ENCODE results near the gene CRLF1. TPM values are rescaled to one million over a fixed set of nuclear protein-coding genes. Genes with fewer than 3 reads are reported as not detected.

Gene CRLF1
- total RNA-seq, 1 donor from 2014 or later = 4.5 TPM

DNA sequence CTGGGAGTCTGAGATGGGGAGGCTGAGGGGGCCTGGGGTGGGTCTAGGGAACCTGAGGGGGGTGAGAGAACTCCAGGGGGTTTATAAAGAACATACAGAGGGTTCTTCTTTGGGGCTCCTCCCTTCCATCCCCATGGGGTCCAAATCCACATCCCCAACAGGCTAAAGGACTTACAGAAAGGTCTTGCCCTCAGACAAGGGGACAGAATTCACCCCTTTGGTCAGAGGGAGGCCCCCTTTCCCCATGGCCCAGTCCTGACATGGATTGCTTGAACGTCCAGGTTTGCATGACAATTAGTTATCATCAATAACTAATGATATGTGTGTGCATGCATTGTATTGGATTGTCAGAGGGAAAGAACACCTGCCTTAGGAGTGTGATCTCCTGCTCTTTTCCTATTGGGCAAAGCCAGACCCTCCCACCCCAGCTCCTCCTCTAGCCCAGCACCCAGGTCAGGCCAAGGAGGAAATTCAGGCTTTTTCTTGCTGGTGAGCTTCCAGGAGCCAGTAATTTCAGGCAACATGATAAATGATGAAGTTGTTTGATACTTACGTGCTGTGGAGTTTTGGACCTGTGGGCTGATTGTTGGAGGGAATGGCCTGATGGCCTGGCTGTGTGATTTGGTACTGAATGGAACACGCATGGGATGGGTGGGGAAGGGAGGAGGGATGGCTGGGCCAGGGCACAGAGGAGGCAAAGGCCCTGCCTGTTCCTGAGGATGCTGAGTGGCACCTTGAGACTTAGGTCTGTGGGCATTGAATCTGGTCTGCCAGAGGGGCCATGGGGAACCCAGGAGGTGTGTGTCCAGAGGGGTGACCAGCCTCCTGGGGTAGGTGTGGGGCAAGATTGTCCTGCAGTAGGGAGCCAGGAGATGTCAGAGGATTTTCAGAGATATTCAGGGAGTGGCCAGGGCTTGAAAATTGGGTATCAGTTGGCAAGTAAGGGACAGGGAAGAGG is 31.4 kb upstream of the CRLF1 start:
- DNase-seq (ENCODE audit: low spot score) = no peak
- intact Hi-C loops (cut with DNase I) = loop anchor here (10.0 kb wide), 1 partner anchor 303 kb away; no protein-coding TSS in a partner anchor
- ATAC-seq = no peak

DNA sequence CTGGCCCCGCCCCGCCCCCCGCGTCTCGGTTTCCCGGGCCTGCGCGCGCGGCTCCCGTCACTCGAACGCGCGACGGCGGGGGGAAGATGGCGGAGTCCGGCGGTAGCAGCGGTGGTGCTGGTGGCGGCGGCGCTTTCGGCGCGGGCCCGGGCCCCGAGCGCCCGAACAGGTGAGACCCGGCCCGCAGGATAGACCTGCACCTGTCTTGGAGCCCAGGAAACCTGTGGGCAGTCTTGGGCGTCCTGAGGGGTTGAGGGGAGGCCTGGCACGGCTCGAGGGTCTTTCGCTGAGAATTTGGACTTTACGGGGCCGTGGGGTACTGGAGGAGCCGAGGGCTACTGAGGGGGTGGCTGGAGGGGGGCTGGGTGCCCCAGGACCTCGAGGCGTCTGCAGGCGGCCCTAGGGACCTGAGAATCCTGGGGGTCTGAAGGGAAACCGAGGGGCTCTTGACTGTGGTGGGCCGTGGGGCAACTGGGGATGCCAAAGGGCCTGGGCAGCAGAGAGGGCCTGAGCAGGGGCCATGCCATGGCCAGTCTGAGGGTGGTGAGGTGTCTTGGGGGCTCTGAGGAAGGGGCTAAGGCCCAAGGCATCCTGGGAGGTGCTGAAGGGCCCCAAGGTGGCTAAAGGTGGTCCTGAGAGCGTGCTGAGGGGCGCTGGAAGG is 30.5 kb upstream of the CRLF1 start, which contains the start of gene KLHL26:
Gene KLHL26 (plus strand): TSS at position 60 of the 661 bp plus-strand sequence. CDS start 27 bp downstream, at position 87.
- ATAC-seq = no peak
- intact Hi-C loops (cut with DNase I) = loop anchor here (10.0 kb wide), 1 partner anchor 302 kb away; no protein-coding TSS in a partner anchor

GRCh38 chr19:18636183-18636968 is 29.8 kb upstream of the CRLF1 start:
- DNase-seq (ENCODE audit: low spot score) = peak; percentile 100
- peak; percentile 97 for ATAC-seq
- intact Hi-C loops (cut with DNase I) = loop anchor here (10.0 kb wide), 1 partner anchor 302 kb away; no protein-coding TSS in a partner anchor

More for the DNA sequence above, 30.5 kb upstream of the CRLF1 start, which contains the start of gene KLHL26:
- no peak for DNase-seq (ENCODE audit: low spot score)

DNA sequence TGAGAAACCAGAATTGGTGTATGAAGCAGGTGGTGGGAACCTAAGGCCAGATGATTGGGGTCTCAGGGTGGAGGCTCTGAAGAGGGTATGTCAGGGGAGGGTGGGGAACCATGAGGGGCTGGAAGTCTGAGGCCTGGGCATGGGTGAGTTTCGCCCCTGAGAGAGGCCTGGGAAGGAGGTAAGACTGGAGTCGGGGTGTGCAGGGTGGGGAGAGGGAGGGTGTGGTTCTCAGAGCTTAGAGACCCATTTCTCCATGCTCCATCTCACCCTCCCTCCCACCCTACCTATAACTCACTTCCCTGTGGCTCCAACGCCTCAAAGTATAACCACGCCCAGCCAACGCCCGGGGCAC is 29.2 kb upstream of the CRLF1 start:
- DNase-seq (ENCODE audit: low spot score) (no peak), ATAC-seq (no peak)
- intact Hi-C loops (cut with DNase I) = loop anchor here (10.0 kb wide), 1 partner anchor 301 kb away; no protein-coding TSS in a partner anchor

DNA sequence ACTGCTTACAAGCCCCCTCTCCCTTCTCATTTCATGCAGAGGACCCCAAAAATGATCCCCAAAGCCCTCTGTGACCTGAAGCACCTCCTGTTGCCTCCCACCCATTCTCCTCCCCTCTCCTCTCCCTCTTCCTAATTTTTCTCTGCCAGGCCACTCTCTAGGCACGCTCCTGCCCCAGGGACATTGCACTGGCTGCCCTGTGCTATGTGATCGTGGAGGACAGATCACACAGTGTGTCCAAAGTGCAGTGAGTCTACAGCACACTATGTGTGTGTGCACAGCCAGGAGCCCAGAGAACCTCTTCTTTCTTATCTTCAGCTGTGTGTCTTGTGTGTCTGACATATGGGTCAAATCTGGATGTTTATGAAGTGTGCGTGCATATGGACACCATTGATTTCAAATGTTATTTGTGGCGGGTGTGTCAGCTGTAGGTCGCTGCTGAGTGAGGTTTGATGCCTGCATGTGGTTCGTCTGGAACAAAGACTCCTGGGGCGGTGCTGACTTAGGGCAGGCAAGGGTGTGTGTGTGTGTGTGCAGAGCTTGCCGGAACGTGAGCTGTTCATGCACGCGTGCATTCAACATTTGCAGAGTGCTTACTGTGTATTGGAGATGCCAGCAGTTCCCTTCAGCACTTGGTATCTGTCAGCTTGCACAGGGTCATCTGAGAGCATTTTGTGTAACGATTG is 28.2 kb upstream of the CRLF1 start:
- no peak for ATAC-seq
- intact Hi-C loops (cut with DNase I) = loop anchor here (10.0 kb wide), 1 partner anchor 300 kb away; no protein-coding TSS in a partner anchor
- DNase-seq (ENCODE audit: low spot score) = no peak

DNA sequence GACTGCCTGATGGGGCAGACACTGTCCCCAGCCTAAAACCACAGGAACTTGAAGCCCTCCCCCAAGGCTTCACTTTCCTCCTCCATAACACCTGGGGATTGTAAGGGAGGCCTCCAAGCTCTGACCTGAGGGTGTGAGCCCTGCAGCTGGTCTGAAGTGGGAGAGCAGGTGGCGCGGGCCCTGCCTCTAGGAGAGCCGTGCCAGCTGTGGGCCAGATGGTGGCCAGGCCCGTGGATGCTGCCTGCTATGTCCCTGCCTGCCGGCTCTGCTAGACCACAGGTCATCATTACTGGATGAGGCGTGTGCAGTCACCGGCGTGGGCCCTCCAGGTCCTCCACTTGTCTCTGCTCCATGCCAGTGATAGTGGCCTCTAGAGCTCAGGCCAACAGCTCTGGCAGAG is 26.7 kb upstream of the CRLF1 start:
- intact Hi-C loops (cut with DNase I) = loop anchor here (10.0 kb wide), 1 partner anchor 299 kb away; no protein-coding TSS in a partner anchor
- DNase-seq (ENCODE audit: low spot score) (no peak), ATAC-seq (no peak)

GRCh38 chr19:18629166-18630088 is 22.8 kb upstream of the CRLF1 start:
- DNase-seq (ENCODE audit: low spot score) (no peak), ATAC-seq (peak; percentile 86)
- intact Hi-C loops (cut with DNase I) = loop anchor here (10.0 kb wide), 1 partner anchor 295 kb away; no protein-coding TSS in a partner anchor

DNA sequence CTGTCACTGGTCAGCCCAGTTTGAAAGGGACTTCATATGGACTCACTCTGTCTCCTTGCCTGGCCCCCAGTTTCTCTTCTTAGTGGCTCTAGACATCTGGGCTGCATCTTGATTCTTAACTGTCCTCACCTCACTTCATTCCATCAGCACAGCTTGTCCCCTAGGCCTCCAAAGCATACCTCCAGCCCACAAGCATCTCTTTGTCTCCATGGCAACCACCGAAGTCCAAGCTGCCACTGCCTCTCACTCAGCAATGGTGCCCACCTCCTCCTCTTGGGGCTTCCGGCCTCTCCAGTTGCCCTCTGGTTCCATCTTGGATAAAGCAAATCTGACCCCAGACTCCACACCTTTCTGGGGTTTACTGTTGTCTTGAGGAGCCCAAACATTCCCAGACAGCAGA is 20.3 kb upstream of the CRLF1 start:
- DNase-seq (ENCODE audit: low spot score) (no peak), ATAC-seq (no peak)
- intact Hi-C loops (cut with DNase I) = no loop called here

DNA sequence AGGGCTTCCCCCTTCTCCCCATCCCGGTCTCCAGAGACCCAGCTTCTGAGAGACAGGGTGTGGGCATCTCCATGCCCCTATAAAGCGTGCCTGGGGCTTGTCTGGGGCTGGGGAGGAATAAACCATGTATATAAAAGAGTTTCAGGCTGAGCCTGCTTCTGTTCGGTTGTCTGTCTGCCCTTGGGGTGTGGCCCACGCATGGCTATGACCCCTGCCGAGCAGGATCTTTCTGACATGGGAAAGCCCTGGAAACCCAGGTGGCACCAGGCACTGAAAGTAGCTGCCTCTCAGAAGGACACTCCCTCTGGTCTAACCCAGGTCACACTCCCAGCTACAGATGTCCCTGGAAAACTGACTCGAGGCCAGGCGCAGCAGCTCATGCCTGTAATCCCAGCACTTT is 14.3 kb upstream of the CRLF1 start:
- intact Hi-C loops (cut with DNase I) = no loop called here
- ATAC-seq = no peak
- no peak for DNase-seq (ENCODE audit: low spot score)

- DNase-seq (ENCODE audit: low spot score) (no peak), ATAC-seq (no peak)
- intact Hi-C loops (cut with DNase I) = no loop called here
Observed at GRCh38 chr19:18620311-18620710, 13.7 kb upstream of the CRLF1 start.

- intact Hi-C loops (cut with DNase I) = no loop called here
- ATAC-seq = no peak
- DNase-seq (ENCODE audit: low spot score) = no peak
Observed at GRCh38 chr19:18618236-18618635, 11.6 kb upstream of the CRLF1 start.

GRCh38 chr19:18617562-18617961 is 11.0 kb upstream of the CRLF1 start:
- DNase-seq (ENCODE audit: low spot score) (no peak), ATAC-seq (no peak)
- intact Hi-C loops (cut with DNase I) = no loop called here

- intact Hi-C loops (cut with DNase I) = no loop called here
- ATAC-seq = no peak
- no peak for DNase-seq (ENCODE audit: low spot score)
Observed at GRCh38 chr19:18616023-18616422, 9.4 kb upstream of the CRLF1 start.

DNA sequence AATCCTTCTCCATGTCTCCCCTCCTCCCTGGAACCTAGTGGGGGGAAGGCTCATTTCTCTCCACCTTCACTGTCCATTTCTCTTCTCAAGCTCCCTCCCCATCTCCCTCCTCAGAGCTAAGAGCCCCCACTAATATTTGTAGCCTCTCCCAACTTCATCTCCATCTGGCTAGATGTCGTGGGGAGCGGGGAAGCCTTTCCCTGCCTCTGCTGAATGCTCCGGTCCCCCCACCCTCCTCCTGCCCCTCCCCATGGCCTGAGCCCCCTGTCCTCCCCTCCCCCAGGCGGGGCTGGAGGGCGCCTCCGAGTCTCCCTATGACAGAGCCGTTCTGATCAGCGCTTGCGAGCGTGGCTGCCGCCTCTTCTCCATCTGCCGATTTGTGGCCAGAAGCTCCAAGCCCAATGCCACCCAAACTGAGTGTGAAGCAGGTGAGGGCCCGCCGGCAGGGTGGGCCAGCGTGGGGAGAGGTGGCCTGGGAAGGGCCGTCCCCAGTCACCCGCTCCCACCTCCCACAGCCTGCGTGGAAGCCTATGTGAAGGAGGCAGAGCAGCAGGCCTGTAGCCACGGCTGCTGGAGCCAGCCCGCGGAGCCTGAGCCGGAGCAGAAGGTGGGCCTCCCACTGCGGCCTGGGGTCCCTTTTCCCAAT is 7.1 kb upstream of the CRLF1 start:
- ATAC-seq (no peak), DNase-seq (ENCODE audit: low spot score) (no peak)
- intact Hi-C loops (cut with DNase I) = no loop called here

- DNase-seq (ENCODE audit: low spot score) (no peak), ATAC-seq (peak; percentile 25)
Observed at GRCh38 chr19:18612772-18613588, 6.4 kb upstream of the CRLF1 start, which contains the start of gene TMEM59L. TSS of gene TMEM59L (plus strand) at chr19:18612870. CDS start at chr19:18612959, 89 bp downstream.

More at GRCh38 chr19:18612772-18613588, 6.4 kb upstream of the CRLF1 start, which contains the start of gene TMEM59L:
- intact Hi-C loops (cut with DNase I) = no loop called here
